HepG2 (cell line): Measurements from ENCODE around the gene SMAD7.

Source experiments
- AFF4 ChIP-seq: sonication (generic); formaldehyde crosslinking; IDR thresholded peaks from 2 replicates; pipeline ENCODE4 v1.4.0; 2020; ENCODE audit warnings: missing genetic modification reagents
- GABPA ChIP-seq, 2 experiments: IDR thresholded peaks; 2 replicates each; pipeline ENCODE4 v1.6.1; 2011 to 2016; ENCODE audit warnings: low read depth in 2 of 2, low read length in 1 of 2, missing biosample characterization in 1 of 2, missing genetic modification characterization in 1 of 2
- RXRA ChIP-seq: sonication (generic); formaldehyde crosslinking; IDR thresholded peaks from 2 replicates; pipeline ENCODE4 v1.5.1; 2020; ENCODE audit warnings: missing genetic modification reagents
- ZNF232 ChIP-seq: sonication (generic); formaldehyde crosslinking; IDR thresholded peaks from 2 replicates; pipeline ENCODE4 v1.4.0; 2020; ENCODE audit warnings: missing genetic modification reagents, borderline replicate concordance

GRCh38 chr18:48947560-48947959 lies 3.2 kb downstream of the SMAD7 start:
- no peak for TF ChIP-seq RXRA (CRISPR knock-in tag)
- no peak for TF ChIP-seq GABPA (IDR thresholded peaks at IDR 0.05; ENCODE audit: low read depth, low read length)
- TF ChIP-seq GABPA (CRISPR knock-in tag; IDR thresholded peaks at IDR 0.05; ENCODE audit: low read depth) = no peak
- TF ChIP-seq ZNF232 (CRISPR knock-in tag) = no peak
- no peak for TF ChIP-seq AFF4
